Activated CD4-positive, CD25-positive, alpha-beta regulatory T cell treated with anti-CD3 and anti-CD28 coated beads, Interleukin-2, amount 50 U/mL, for 72 hours (primary cell): ENCODE results near the gene ZNF652.
"Not testable (repeated sequence)": the region's sequence is repeated elsewhere in the genome, so short reads cannot be mapped to it uniquely, and the experiment has no call there.

Source experiments
- DNase-seq: peaks from one replicate; pipeline ENCODE4 v3.0.0; 2021

Gene ZNF652

GRCh38 chr17:49298371-49298976, 63.6 kb downstream of the ZNF652 start:
- DNase-seq: no peak

GRCh38 chr17:49297141-49297540, 64.9 kb downstream of the ZNF652 start:
- no peak for DNase-seq

- no peak for DNase-seq
These were observed 67.9 kb downstream of the ZNF652 start for GRCh38 chr17:49294122-49294521.

GRCh38 chr17:49292901-49293300, 69.1 kb downstream of the ZNF652 start:
- no peak for DNase-seq

GRCh38 chr17:49291929-49292328, 70.1 kb downstream of the ZNF652 start:
- DNase-seq: no peak

- peak; percentile 17 for DNase-seq
These were observed 71.2 kb downstream of the ZNF652 start for GRCh38 chr17:49290690-49291359.

- peak; percentile 3 for DNase-seq
These were observed 73.7 kb downstream of the ZNF652 start for GRCh38 chr17:49288388-49288787.

GRCh38 chr17:49287481-49287880, 74.6 kb downstream of the ZNF652 start:
- DNase-seq: peak; percentile 0

GRCh38 chr17:49286261-49286973, 75.6 kb downstream of the ZNF652 start:
- peak; percentile 6 for DNase-seq

- DNase-seq: peak; percentile 2
These were observed 76.3 kb downstream of the ZNF652 start for GRCh38 chr17:49285716-49286115.

- DNase-seq: no peak
These were observed 81.1 kb downstream of the ZNF652 start for GRCh38 chr17:49280918-49281317.

GRCh38 chr17:49280061-49280460, 82.0 kb downstream of the ZNF652 start:
- no peak for DNase-seq

- not testable (repeated sequence) for DNase-seq
These were observed 82.6 kb downstream of the ZNF652 start for GRCh38 chr17:49279263-49280015.

GRCh38 chr17:49278076-49278475, 84.0 kb downstream of the ZNF652 start:
- no peak for DNase-seq

GRCh38 chr17:49277638-49278037, 84.4 kb downstream of the ZNF652 start:
- DNase-seq: no peak

- DNase-seq: not testable (repeated sequence)
These were observed 86.1 kb downstream of the ZNF652 start for GRCh38 chr17:49275981-49276380.

GRCh38 chr17:49269356-49269755, 92.7 kb downstream of the ZNF652 start:
- no peak for DNase-seq

GRCh38 chr17:49267912-49268311, 94.1 kb downstream of the ZNF652 start:
- no peak for DNase-seq

GRCh38 chr17:49266233-49266632, 95.8 kb downstream of the ZNF652 start:
- DNase-seq: no peak

- not testable (repeated sequence) for DNase-seq
These were observed 100.5 kb downstream of the ZNF652 start for GRCh38 chr17:49261540-49261939.

- DNase-seq: no peak
These were observed 101.2 kb downstream of the ZNF652 start for GRCh38 chr17:49260817-49261291.

GRCh38 chr17:49260011-49260816, 101.8 kb downstream of the ZNF652 start:
- DNase-seq: peak; percentile 65
